CD4-positive, alpha-beta T cell treated with Interleukin-12 subunit alpha and Interleukin-12 subunit beta, for 1 hour (primary cell): ENCODE data around the gene NRDE2.
"Not testable (repeated sequence)": the region's sequence is repeated elsewhere in the genome, so short reads cannot be mapped to it uniquely, and the experiment has no call there.

Experiments used
- DNase-seq: peaks from one replicate; pipeline ENCODE4 v3.0.0-alpha.2; 2020

NRDE2 gene

DNA sequence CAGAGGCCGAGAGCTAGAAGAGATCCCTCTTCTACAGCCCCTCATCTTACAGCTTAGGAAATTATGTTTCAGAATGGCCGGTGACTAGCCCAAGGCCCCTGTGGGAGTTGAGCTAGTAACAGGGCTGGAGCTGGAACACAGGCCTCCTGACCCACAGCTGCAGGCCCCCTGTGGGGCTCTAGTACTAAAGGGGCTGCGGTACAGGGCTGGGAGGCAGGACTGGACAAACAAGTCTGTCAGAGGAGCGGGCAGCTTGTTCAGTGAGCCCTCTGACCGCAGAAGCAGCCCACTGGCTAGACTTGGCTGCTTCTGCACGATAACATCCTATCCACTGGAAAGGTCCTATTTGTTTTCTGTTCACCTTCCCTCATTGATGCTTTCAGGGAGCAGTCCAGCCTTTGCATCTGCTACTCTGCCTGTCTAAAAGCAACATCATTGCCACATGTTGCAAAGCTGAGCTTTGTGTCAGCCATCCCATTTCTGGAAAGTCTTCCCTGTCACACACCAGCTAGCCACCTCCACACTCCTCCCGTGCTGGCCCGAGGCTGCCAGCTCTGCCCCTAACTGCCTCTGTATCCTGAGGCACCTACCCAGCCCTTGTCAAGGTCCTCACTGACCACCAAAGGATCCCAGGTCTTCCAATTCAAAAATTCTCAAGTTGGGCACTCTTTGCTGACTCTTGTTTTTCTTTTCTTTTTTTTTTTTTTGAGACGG, 65.1 kb downstream of the NRDE2 start:
- no peak for DNase-seq

DNA sequence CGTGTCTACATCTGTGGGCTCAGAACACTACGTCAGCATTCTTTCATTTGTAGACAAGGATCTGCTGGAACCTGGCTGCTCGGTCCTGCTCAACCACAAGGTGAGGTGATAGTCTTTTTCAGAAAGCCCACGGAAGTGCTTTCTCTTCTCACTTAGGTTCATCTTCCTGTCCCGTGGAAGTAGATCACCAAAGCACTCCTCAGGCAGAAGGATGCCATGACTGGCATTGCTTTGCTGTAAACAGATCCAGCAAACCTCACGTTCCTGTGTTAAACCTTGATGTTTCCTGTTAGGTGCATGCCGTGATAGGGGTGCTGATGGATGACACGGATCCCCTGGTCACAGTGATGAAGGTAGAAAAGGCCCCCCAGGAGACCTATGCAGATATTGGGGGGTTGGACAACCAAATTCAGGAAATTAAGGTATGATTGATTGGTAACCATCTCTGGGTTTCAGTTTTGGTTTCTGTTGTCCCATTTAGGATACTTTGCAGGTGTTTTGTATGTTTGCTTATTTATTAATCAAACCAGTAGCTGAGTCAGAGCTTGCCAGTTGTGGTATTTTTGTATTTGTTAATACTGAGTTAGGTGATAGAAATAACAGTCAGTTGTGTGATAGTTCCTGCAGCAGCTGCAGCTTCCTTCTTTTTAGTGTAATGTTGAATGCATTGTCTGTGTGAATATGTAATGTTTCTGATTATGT, 67.8 kb downstream of the NRDE2 start:
- no peak for DNase-seq

DNA sequence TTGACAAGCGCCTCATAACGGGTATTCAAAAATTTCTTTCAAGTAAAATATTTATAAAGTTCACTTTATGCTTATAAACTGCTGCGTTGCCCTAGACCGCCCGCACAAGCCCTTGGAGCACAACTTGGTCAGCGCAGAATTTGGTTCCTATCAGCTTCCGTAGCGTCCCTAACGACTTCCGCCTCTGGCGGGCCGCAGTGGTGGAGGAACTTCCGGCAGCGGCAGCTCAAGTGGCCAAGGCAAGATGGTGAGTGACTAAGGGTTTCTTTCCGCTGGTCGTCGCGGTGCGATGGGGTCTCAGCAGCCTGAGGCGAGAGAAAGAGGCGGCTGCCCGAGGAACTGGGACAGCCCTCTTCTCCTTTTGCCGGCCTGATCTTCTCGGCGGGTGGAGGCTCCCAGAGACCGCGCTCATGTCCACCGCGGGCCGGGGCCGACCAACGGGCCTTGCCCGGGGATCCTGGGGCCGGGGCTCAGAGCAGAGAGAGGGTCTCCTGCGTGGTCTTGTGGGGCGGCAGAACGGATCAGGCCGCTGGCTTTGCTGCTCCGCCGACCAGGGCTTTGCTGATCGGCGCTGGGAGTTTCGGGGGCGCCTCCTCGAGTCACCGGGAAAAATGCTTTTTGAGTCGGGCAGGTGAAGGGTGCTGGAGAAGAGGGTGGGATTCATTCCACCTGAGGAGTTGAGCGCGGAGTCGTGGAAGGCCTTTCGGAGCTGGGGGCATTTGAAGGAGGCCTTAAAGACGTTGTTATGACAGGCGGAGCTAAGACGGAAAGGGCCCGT, 75.2 kb downstream of the NRDE2 start, which contains the start of gene PSMC1:
Gene PSMC1, plus strand, starts transcription at position 200 of the 778 bp plus-strand sequence. Its CDS starts 45 bp downstream, at position 245.
- peak; percentile 91 for DNase-seq

DNA sequence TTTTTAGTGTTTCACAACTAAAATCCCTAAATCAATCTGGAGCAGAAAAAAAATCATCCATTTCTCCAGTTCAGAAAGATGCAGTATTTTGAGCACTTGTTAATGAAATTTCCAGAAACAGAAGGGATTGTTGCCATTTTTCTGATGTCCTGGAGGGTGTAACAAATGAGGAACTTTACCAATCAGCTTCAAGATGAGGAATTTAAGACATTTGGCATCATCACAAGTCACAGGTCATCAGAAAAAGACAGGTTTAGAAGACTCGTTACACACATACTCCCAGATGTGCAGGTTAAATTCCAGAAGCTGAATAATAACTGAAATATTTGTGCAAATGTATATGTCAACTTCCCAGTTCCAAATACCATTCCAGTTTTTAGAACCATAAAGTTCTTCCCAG, 75.9 kb downstream of the NRDE2 start:
- no peak for DNase-seq

DNA sequence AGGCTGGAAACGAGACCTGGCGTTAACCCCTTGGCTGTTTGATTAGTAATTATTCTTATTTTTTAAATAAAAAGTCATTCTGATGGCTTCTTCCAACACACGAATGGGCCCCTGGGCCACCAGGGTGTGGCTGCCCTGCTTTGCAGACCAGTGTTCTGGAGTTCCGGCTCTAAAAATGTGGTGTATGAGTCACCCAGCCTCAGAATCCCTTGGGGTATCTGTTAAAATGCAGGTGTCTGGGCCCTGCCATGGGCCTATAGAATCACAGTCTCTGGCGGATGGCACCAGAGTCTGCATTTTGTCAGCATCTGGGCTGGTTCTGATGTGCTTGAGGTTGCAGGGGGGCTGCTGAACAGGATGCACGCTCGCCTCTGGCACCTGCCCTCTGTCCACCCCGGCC, 77.9 kb downstream of the NRDE2 start:
- DNase-seq = no peak

- no peak for DNase-seq
These were observed 83.1 kb downstream of the NRDE2 start for GRCh38 chr14:90248594-90248993.

GRCh38 chr14:90247441-90247840, 84.3 kb downstream of the NRDE2 start:
- not testable (repeated sequence) for DNase-seq

DNA sequence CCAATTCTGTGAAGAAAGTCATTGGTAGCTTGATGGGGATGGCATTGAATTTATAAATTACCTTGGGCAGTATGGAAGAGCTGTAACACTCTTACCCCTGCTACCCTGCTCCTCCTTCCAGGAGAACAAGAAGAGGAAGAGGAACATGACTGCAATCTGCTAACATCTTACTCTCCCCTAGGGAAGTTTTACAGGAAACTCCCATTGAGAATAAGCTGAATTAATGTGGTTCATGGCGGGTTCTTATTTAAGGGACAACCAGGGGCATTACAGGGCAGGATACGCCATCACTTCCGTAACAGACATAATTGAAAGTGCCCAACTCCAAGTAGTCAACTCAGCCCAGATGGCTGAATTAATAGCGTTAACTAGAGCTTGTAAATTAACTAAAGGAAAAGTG, 84.8 kb downstream of the NRDE2 start:
- DNase-seq = no peak

DNA sequence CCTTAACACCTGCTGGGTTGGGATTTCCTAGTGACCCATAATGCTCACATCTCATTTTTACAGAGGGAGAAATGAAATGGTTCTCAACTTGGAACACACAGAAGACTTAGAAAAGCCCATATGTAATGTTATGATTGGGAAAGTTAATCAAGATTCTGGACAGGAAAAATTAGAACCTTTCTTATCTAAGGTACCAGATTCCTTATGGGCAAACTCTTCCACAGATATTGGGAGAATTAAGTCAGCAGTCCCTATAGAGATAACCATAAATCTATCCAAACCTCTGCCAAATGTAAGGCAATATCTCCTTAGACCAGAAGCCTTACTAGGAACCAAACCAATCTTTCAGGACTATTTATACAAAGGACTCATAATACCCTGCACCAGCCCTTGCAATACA, 89.3 kb downstream of the NRDE2 start:
- no peak for DNase-seq

DNA sequence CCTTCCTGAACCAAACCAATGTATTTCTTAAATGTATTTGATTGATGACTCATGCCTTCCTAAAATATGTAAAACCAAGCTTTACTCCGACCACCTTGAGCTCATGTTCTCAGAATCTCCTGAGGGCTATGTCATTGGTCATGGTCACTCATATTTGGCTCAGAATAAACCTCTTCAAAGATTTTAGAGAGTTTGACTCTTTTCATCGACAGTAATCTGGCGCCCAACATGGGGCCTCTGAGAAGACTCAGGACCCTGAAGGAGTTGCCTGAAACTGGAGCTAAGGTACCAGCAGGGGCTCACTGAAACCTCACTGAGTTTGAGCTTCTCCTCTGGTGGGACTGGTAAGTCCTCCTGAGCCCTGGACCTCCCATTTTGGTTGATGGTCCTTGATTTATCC, 92.6 kb downstream of the NRDE2 start:
- no peak for DNase-seq

DNA sequence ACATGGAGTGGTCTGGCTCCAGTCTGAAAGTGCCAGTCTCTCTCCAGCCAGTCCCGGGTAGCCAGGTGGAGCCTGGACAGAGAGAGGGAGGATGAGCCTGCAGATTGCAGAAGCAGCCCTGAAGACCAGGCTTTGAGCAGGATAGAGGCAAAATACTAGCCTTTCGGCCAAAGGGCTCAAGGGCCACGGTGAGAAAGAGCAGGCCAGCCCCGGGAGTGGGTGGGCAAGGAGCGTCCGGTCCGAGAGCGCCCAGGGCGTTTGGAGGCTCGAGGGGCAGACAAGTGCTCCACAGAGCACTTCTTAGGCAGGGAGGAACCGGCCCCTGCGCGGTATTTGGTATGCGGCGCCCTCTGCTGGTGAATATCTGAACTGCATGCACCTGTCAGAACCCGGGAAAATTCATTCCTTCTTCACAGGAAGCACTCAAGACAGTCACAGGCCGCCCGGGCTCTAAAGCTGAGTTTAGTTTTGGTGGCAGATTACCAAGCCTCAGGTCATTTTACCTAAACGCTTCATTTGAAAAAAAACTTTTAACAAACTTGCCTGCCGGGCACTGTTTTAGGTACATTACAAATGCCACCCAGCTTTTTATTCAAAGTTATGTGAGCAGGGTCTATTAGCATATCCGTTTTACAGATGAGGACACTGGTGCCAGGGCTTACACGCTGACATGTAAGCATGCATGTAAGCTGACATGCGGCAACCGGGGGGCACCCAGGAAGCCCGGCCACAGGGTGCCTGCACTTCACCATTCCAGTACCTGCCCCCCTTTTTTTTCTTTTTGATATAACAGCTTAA, 96.4 kb downstream of the NRDE2 start:
- DNase-seq = peak; percentile 60

- DNase-seq = not testable (repeated sequence)
These were observed 101.8 kb downstream of the NRDE2 start for GRCh38 chr14:90229942-90230341.

DNA sequence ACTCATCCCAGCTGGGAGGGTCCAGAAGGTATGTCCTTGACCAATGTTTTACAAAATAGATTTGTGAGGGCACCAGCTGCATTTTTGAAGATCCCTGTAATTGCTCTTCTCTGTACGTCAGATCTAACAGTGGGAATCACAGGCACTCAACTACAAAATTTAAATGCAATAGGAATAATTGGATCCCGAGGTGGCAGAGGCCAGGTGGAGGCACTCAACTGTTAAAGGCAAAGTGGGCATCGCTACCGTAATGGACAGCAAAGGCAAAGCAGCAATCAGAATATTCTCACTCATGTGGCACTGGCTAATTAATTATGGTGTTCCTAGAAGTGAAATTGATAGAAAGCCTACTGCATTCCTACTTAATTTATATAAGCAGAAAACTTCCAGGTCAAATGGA, 103.3 kb downstream of the NRDE2 start:
- no peak for DNase-seq
